ENCODE results near the gene MAP2. TPM values are rescaled to one million over a fixed set of nuclear protein-coding genes. Genes with fewer than 3 reads are reported as not detected.

Gene MAP2
- total and polyA plus RNA-seq, 2 of the 13 experiments (the other 11 are each of a cell fraction or from before 2014, with no cell fraction given), result 0.08 TPM; not detected in 1

- no peak overlapping the region for H3K27ac ChIP-seq (ENCODE audit: extremely low read length, insufficient read depth, low read length)
- DNase-seq (ENCODE audit: low spot score), result no peak
- CTCF ChIA-PET (ENCODE audit: low intra/inter-chr PET ratio, low total read pairs), result no interaction called here
- TF ChIP-seq GZF1 (CRISPR knock-in tag; IDR thresholded peaks at IDR 0.05), result no peak
- no peak for TF ChIP-seq STAG1 (CRISPR knock-in tag; IDR thresholded peaks at IDR 0.05)
- TF ChIP-seq ZSCAN20 (CRISPR knock-in tag; IDR thresholded peaks at IDR 0.05; ENCODE audit: borderline replicate concordance), result no peak
- TF ChIP-seq RFXAP (CRISPR knock-in tag; IDR thresholded peaks at IDR 0.05; ENCODE audit: borderline replicate concordance), result no peak
- no peak for TF ChIP-seq PLRG1 (conservative IDR thresholded peaks at IDR 0.05)
- TF ChIP-seq MTERF4 (CRISPR knock-in tag; IDR thresholded peaks at IDR 0.05), result no peak
- no peak for TF ChIP-seq TOPORS (CRISPR knock-in tag; IDR thresholded peaks at IDR 0.05)
- no peak for TF ChIP-seq ZBTB14 (CRISPR knock-in tag; IDR thresholded peaks at IDR 0.05)
- no peak for TF ChIP-seq HOXA9 (CRISPR knock-in tag; IDR thresholded peaks at IDR 0.05; ENCODE audit: borderline replicate concordance)
- no peak for TF ChIP-seq IRX3 (CRISPR knock-in tag; IDR thresholded peaks at IDR 0.05; ENCODE audit: borderline replicate concordance, low read depth)
- no peak for TF ChIP-seq ZNF616 (CRISPR knock-in tag; IDR thresholded peaks at IDR 0.05; ENCODE audit: low read depth)
- no peak for TF ChIP-seq ZKSCAN8 (CRISPR knock-in tag; IDR thresholded peaks at IDR 0.05; ENCODE audit: borderline replicate concordance)
- TF ChIP-seq ZBTB49 (CRISPR knock-in tag; IDR thresholded peaks at IDR 0.05; ENCODE audit: borderline replicate concordance), result no peak
- no peak for TF ChIP-seq MTF1 (CRISPR knock-in tag; IDR thresholded peaks at IDR 0.05)
- TF ChIP-seq TCF12 (IDR thresholded peaks at IDR 0.05), result no peak
- TF ChIP-seq TCF12 (CRISPR knock-in tag; IDR thresholded peaks at IDR 0.05), result no peak
- TF ChIP-seq JUND (CRISPR knock-in tag; IDR thresholded peaks at IDR 0.05), result no peak
- no peak for TF ChIP-seq KAT8 (CRISPR knock-in tag; IDR thresholded peaks at IDR 0.05)
- no peak for TF ChIP-seq SCMH1 (CRISPR knock-in tag; IDR thresholded peaks at IDR 0.05; ENCODE audit: borderline replicate concordance)
- no peaks in the 10 kb centered on the region for H3K36me3 ChIP-seq (replicated peaks in 1 of 2; ENCODE audit: control insufficient read depth in 1 of 2, insufficient read depth in 2 of 2, low read length in 2 of 2)
- intact Hi-C loops (cut with micrococcal nuclease; ENCODE audit: unreplicated experiment) (no loop called here), in situ Hi-C loops (cut with HindIII; ENCODE audit: extremely low pct_ligation_motif_present, low pct_unique_long_range_greater_than_20kb) (no loop called here)
- H3K4me2 ChIP-seq (ENCODE audit: low read depth, low read length), result no peak overlapping the region
- H3K9me3 ChIP-seq (ENCODE audit: low read length), result no peaks in the 10 kb centered on the region
- 5% methylated on average over 5 of the region's 5 CpGs for WGBS (ENCODE audit: low lambda C conversion rate)
- no TSS peak for BruUV-seq (replicated peaks)
- no peak overlapping the region for H3K9ac ChIP-seq (ENCODE audit: insufficient read depth, low read depth, low read length)
- no peaks in the 10 kb centered on the region for H4K20me1 ChIP-seq (ENCODE audit: insufficient read depth, low read length)
- no peaks in the 10 kb centered on the region for H3K79me2 ChIP-seq (ENCODE audit: insufficient read depth, low read length)
- no peak overlapping the region for H3K4me3 ChIP-seq (replicated peaks in 1 of 3; ENCODE audit: insufficient read depth in 1 of 3, low read depth in 2 of 3, low read length in 3 of 3)
- H3K27me3 ChIP-seq (ENCODE audit: control insufficient read depth in 1 of 2, insufficient read depth in 2 of 2, low read length in 2 of 2), result no peaks in the 10 kb centered on the region
- H2AFZ ChIP-seq (ENCODE audit: low read length), result no peak overlapping the region
- POLR2A ChIA-PET, result no interaction called here
- no peaks in the 10 kb centered on the region for H3K4me1 ChIP-seq (ENCODE audit: insufficient read depth, low read length)
- FAIRE-seq, result no peak
- ATAC-seq, result no peak
These were observed 93.6 kb downstream of the MAP2 start for GRCh38 chr2:209517436-209517835.

All from HepG2 (cell line).